SJSA1 (cell line): Measurements from ENCODE around the gene PARP2. TPM values are rescaled to one million over a fixed set of nuclear protein-coding genes. Genes with fewer than 3 reads are reported as not detected.

Experiments used
- DNase-seq, 2 experiments: peaks; one replicate each; pipeline ENCODE4 v3.0.0-alpha.2; 2015 to 2020; ENCODE audit warnings: low spot score in 2 of 2, low read depth in 1 of 2
- H3K27ac ChIP-seq: fragments of 250-450 bp; sonication (Bioruptor Pico); 2 replicates; pipeline ENCODE4 v1.5.1; 2020; ENCODE audit warnings: mild to moderate bottlenecking, moderate library complexity
- H3K27me3 ChIP-seq: fragments of 250-450 bp; sonication (Bioruptor Pico); replicated peaks from 2 replicates; pipeline ENCODE4 v1.5.1; 2020; ENCODE audit warnings: mild to moderate bottlenecking, moderate library complexity
- H3K36me3 ChIP-seq: fragments of 250-450 bp; sonication (Bioruptor Pico); 2 replicates; pipeline ENCODE4 v1.5.1; 2020; ENCODE audit warnings: mild to moderate bottlenecking
- H3K4me1 ChIP-seq: fragments of 250-450 bp; sonication (Bioruptor Pico); replicated peaks from 2 replicates; pipeline ENCODE4 v1.6.1; 2021; ENCODE audit warnings: mild to moderate bottlenecking
- H3K4me3 ChIP-seq: fragments of 250-450 bp; sonication (Bioruptor Pico); 2 replicates; pipeline ENCODE4 v1.5.1; 2020; ENCODE audit warnings: mild to moderate bottlenecking
- H3K9me3 ChIP-seq: fragments of 250-450 bp; sonication (Bioruptor Pico); replicated peaks from 2 replicates; pipeline ENCODE4 v1.5.1; 2020; ENCODE audit warnings: mild to moderate bottlenecking
- total RNA-seq: library from RNA; depleted of rRNA; stranded (reverse); fragments of >200 nt; shearing (Covaris generic); gene quantifications from 2 replicates; pipeline ENCODE4 v1.2.3, GENCODE V29; 2014

The PARP2 gene
- total RNA-seq, 1 experiment from 2014 or later: 34.2 TPM

DNA sequence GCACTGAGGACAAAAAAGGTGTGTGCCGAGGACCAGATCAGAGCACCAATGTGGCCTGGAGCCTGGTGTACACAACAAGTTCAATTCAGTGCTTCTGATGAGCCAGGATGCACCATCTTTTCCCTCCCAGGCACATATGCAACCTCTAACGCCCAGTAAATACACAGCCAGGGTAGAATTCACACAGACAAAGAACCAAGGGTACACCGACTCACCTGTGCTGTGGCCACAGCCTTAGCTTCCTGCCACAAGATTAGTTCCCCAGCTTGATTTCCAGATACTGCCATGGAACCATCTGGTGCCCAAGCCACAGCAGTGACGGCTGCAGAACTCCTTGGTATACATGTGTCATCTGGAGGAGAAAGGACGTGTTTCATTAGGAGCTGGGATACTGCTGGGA, 29.4 kb downstream of the PARP2 start:
- Histone ChIP-seq H3K27me3 (no peaks in the 10 kb centered on the region), H3K27ac (no peak overlapping the region), H3K9me3 (no peaks in the 10 kb centered on the region), H3K4me1 (no peaks in the 10 kb centered on the region), H3K36me3 (peaks cover 54% of the 10 kb centered on the region), H3K4me3 (no peak overlapping the region)
- DNase-seq: no peak

DNA sequence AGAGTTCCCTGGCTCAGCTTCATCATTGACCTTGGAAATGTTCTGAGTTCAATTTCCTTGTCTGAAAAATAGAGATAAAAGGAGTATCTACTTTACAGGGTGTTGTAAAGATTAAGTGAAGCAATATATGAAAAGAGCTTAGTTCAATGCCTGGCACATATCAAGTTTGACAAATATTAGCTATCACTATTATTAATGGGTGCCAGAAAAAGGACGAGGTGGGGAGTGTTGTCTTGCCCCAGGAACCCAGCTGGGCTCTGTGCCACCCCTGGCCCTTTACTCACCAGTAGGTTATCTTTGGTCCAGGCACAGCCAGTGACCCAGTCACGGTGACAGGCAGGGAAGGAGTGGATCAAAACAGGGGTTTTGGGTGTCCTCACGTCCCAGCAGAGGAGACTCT, 32.0 kb downstream of the PARP2 start:
- DNase-seq: no peak
- Histone ChIP-seq H3K4me3 (no peak overlapping the region), H3K9me3 (no peaks in the 10 kb centered on the region), H3K4me1 (no peaks in the 10 kb centered on the region), H3K27me3 (no peaks in the 10 kb centered on the region), H3K27ac (no peak overlapping the region), H3K36me3 (peaks cover 68% of the 10 kb centered on the region)

- Histone ChIP-seq H3K36me3 (peaks cover 64% of the 10 kb centered on the region), H3K27me3 (no peaks in the 10 kb centered on the region), H3K9me3 (no peaks in the 10 kb centered on the region), H3K4me3 (no peak overlapping the region), H3K4me1 (no peaks in the 10 kb centered on the region), H3K27ac (no peak overlapping the region)
- DNase-seq: no peak
Observed at GRCh38 chr14:20376071-20376588, 32.7 kb downstream of the PARP2 start.

DNA sequence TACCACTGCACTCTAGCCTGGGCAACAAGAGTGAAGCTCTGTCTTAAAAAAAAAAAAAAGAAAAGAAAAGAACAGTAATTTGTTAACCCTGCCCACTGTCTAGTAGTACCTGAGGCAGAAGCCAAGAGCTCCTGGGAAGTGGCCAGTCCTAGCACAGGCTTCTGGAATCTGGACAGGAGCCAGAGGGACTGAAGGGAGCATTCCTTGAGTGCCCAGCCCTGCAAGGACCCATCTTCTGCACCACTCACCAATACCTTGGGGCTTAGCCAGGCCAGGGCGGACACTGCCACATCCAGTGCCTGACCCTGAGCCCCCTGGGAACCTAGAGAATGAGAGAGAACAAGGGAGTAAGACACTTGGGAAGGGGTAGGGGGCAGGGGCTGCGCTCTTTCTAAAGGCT, 33.7 kb downstream of the PARP2 start:
- Histone ChIP-seq H3K4me3 (no peak overlapping the region), H3K4me1 (no peaks in the 10 kb centered on the region), H3K9me3 (no peaks in the 10 kb centered on the region), H3K36me3 (peaks cover 64% of the 10 kb centered on the region), H3K27me3 (no peaks in the 10 kb centered on the region), H3K27ac (no peak overlapping the region)
- no peak for DNase-seq

DNA sequence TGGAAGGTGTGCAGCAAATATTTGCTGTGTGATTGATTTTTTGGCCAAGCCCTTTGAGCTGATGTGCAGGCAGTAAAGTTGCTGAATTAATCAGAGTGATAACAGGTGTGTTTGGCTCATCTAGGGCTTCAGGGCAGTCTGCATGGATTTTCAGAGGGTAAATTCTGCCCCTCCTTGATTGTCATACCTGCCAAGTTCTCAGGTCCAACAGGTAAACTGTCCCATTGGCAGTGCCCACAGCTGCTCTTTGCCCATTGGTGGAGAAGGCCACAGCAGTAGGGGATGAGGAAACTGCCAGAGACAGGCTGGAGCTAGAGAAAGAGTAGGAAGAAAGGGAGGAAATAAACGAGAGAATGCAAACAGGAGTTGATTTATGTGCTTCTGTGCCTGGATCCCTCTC, 36.3 kb downstream of the PARP2 start:
- H3K4me1 ChIP-seq: no peaks in the 10 kb centered on the region
- H3K4me3 ChIP-seq: no peak overlapping the region
- H3K27ac ChIP-seq: no peak overlapping the region
- no peaks in the 10 kb centered on the region for H3K27me3 ChIP-seq
- H3K36me3 ChIP-seq: peaks cover 69% of the 10 kb centered on the region
- H3K9me3 ChIP-seq: no peaks in the 10 kb centered on the region
- DNase-seq: no peak

- peaks cover 73% of the 10 kb centered on the region for H3K36me3 ChIP-seq
- H3K27me3 ChIP-seq: no peaks in the 10 kb centered on the region
Observed at GRCh38 chr14:20380681-20381080, 37.2 kb downstream of the PARP2 start.

GRCh38 chr14:20381341-20381740, 37.9 kb downstream of the PARP2 start:
- no peaks in the 10 kb centered on the region for H3K27me3 ChIP-seq
- H3K9me3 ChIP-seq: no peaks in the 10 kb centered on the region
- no peak overlapping the region for H3K4me3 ChIP-seq
- no peak overlapping the region for H3K27ac ChIP-seq
- H3K36me3 ChIP-seq: peaks cover 77% of the 10 kb centered on the region
- no peak for DNase-seq
- H3K4me1 ChIP-seq: no peaks in the 10 kb centered on the region

More at GRCh38 chr14:20380681-20381080, 37.2 kb downstream of the PARP2 start:
- no peak overlapping the region for H3K4me3 ChIP-seq
- H3K27ac ChIP-seq: no peak overlapping the region
- no peaks in the 10 kb centered on the region for H3K9me3 ChIP-seq
- no peaks in the 10 kb centered on the region for H3K4me1 ChIP-seq
- DNase-seq: no peak

GRCh38 chr14:20382526-20382925, 39.1 kb downstream of the PARP2 start:
- Histone ChIP-seq H3K9me3 (no peaks in the 10 kb centered on the region), H3K4me3 (no peak overlapping the region), H3K27me3 (no peaks in the 10 kb centered on the region), H3K4me1 (no peaks in the 10 kb centered on the region), H3K27ac (no peak overlapping the region), H3K36me3 (peaks cover 75% of the 10 kb centered on the region)
- DNase-seq: no peak

- Histone ChIP-seq H3K4me1 (no peaks in the 10 kb centered on the region), H3K9me3 (no peaks in the 10 kb centered on the region), H3K27me3 (no peaks in the 10 kb centered on the region), H3K36me3 (peaks cover 79% of the 10 kb centered on the region), H3K4me3 (no peak overlapping the region), H3K27ac (no peak overlapping the region)
- no peak for DNase-seq
Observed at GRCh38 chr14:20383032-20383431, 39.6 kb downstream of the PARP2 start.

DNA sequence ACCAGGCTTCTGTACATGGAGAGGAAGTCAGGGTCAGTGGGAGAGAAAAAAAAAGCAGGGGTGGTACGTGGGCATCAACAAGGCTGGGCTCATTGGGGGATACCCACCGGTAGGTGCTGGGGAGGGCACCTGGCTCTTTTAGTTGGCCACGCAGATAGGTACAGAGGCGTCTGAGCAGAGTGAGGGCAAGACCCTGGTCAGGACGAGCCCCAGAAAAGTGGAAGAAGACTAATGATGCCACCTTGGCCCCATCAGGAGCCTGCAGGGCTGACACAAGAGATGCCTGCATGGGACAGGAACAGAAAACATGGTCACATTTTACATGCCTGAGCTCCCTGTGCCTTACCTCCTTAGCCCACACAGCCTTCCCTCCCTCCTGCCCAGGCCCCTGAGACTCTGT, 40.2 kb downstream of the PARP2 start:
- no peak overlapping the region for H3K27ac ChIP-seq
- no peaks in the 10 kb centered on the region for H3K27me3 ChIP-seq
- peaks cover 81% of the 10 kb centered on the region for H3K36me3 ChIP-seq
- H3K9me3 ChIP-seq: no peaks in the 10 kb centered on the region
- H3K4me3 ChIP-seq: no peak overlapping the region
- H3K4me1 ChIP-seq: no peaks in the 10 kb centered on the region
- no peak for DNase-seq

DNA sequence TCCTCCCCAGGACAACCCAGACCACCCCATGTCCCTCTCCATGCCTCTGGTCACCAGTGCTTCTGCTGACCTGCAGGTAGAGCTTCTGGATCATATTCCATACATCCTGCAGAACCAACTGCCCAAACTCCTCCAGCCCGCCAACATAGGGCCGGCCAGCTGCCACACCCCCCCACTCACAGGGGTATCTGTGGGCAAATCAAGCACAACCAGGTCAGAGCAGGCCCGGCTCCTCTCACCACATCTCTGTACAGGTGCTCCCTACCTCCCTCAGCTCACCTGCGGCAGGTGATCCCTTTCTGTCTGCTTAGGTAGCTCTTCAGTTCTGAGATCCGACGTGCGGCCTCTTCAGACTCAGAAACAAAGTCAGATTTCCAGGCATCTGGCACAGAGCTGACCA, 40.9 kb downstream of the PARP2 start:
- no peaks in the 10 kb centered on the region for H3K27me3 ChIP-seq
- peaks cover 77% of the 10 kb centered on the region for H3K36me3 ChIP-seq
- no peaks in the 10 kb centered on the region for H3K9me3 ChIP-seq
- H3K4me1 ChIP-seq: no peaks in the 10 kb centered on the region
- H3K27ac ChIP-seq: no peak overlapping the region
- DNase-seq: no peak
- no peak overlapping the region for H3K4me3 ChIP-seq

DNA sequence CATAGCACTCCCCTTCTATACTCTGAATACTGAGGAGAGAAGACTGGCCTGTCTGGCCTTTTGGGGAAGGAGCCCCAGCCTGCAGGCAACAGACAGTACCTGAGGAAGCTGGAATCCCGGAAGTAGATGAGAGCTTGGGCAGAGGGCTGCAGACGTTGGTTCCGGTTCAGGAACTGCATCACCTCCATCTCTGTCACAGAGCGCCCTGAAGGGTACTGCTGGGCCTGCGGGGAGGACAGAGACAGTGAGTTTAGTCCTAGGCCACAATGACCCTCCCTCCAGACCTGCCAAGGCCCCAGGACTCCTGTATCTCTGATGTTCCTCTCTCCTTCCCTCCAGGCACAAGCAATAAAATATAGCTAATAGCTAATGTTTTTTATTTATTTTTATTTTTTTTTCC, 41.5 kb downstream of the PARP2 start:
- no peaks in the 10 kb centered on the region for H3K9me3 ChIP-seq
- H3K27ac ChIP-seq: no peak overlapping the region
- H3K4me1 ChIP-seq: no peaks in the 10 kb centered on the region
- no peak for DNase-seq
- no peaks in the 10 kb centered on the region for H3K27me3 ChIP-seq
- peaks cover 75% of the 10 kb centered on the region for H3K36me3 ChIP-seq
- H3K4me3 ChIP-seq: no peak overlapping the region

GRCh38 chr14:20386276-20386855, 42.9 kb downstream of the PARP2 start:
- Histone ChIP-seq H3K27ac (no peak overlapping the region), H3K36me3 (peaks cover 82% of the 10 kb centered on the region), H3K4me3 (no peak overlapping the region), H3K4me1 (no peaks in the 10 kb centered on the region), H3K9me3 (no peaks in the 10 kb centered on the region), H3K27me3 (no peaks in the 10 kb centered on the region)
- DNase-seq: no peak

GRCh38 chr14:20387576-20387975, 44.1 kb downstream of the PARP2 start:
- peaks cover 83% of the 10 kb centered on the region for H3K36me3 ChIP-seq
- no peaks in the 10 kb centered on the region for H3K9me3 ChIP-seq
- H3K4me1 ChIP-seq: no peaks in the 10 kb centered on the region
- DNase-seq: no peak
- H3K27me3 ChIP-seq: no peaks in the 10 kb centered on the region
- H3K27ac ChIP-seq: no peak overlapping the region
- no peak overlapping the region for H3K4me3 ChIP-seq

DNA sequence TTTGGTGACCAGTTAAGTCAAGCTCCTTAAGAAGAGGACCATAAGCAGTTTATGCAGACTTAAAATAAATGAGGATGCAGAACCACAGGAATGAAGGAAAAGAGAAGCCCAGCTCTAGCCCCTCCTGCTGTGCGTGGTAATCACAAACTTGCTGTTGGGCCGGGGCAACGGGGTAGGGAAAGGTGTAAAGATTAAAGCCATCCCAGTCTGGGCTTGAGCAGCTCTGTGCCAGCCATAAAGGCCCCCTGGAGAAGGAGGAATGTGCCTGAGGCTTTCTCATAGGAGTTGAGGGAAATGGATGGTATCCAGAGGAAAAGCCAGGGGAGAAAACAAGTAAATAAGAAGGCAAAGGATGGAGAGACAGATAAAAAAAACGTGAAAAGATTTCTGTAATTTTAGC, 44.7 kb downstream of the PARP2 start:
- Histone ChIP-seq H3K4me1 (no peaks in the 10 kb centered on the region), H3K27me3 (no peaks in the 10 kb centered on the region), H3K36me3 (peaks cover 78% of the 10 kb centered on the region), H3K4me3 (no peak overlapping the region), H3K9me3 (no peaks in the 10 kb centered on the region), H3K27ac (no peak overlapping the region)
- no peak for DNase-seq
